ENCODE measurements around the gene ARID5A. TPM values are rescaled to one million over a fixed set of nuclear protein-coding genes. Genes with fewer than 3 reads are reported as not detected.

ARID5A gene
- polyA plus RNA-seq, 3 donors: 27.8 to 38.8 (median 37.7) TPM

DNA sequence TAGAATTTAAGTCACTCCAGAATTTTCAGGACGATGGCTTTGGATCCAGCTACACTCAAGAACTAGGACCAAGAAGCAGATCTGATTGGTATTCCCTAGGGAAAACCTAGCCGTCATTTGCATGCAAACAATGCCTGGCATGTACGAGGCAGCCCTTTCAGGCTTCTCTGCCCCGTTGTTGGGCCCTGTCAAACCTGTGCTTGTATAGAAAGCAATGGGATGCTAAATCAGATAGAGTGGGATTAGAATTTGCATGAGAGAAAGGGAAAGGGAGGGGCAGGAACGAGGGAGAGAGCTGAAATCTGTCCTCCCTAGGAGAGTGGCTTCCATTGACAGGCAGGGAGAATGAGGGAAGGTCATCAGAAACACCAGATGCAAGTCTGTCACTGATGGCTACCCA, 28.6 kb downstream of the ARID5A start:
- no peaks in the 10 kb centered on the region for H3K27me3 ChIP-seq (ENCODE audit: control insufficient read depth in 2 of 2, insufficient read depth in 2 of 2, low read length in 2 of 2)
- Mint-ChIP-seq H3K36me3 (no peaks in the 10 kb centered on the region), H3K27me3 (ENCODE audit: low read depth in 3 of 3) (peaks cover 0 to 2% (median 1%) of the 10 kb centered on the region in 3 donors), H3K4me3 (no peak overlapping the region), H3K4me1 (no peaks in the 10 kb centered on the region), H3K27ac (no peak overlapping the region), H3K9me3 (no peaks in the 10 kb centered on the region)
- no peak overlapping the region for H3K4me2 ChIP-seq (replicated peaks; ENCODE audit: extremely low read depth, low read length, poor library complexity, severe bottlenecking)
- no peaks in the 10 kb centered on the region for H3K36me3 ChIP-seq (replicated peaks in 1 of 2; ENCODE audit: control insufficient read depth in 1 of 2, insufficient read depth in 2 of 2, low read length in 2 of 2)
- intact Hi-C loops (cut with micrococcal nuclease): no loop called here
- H3K9me3 ChIP-seq (replicated peaks in 1 of 2; ENCODE audit: control insufficient read depth in 1 of 2, insufficient read depth in 1 of 2, low read length in 2 of 2): no peaks in the 10 kb centered on the region
- H3K4me3 ChIP-seq (replicated peaks in 1 of 3; ENCODE audit: low read depth in 2 of 3, low read length in 3 of 3): no peak overlapping the region
- H4K20me1 ChIP-seq (ENCODE audit: insufficient read depth, low read length): no peaks in the 10 kb centered on the region
- 94% methylated on average over 5 of the region's 5 CpGs for WGBS (ENCODE audit: insufficient coverage)
- TF ChIP-seq, protein P1, sequence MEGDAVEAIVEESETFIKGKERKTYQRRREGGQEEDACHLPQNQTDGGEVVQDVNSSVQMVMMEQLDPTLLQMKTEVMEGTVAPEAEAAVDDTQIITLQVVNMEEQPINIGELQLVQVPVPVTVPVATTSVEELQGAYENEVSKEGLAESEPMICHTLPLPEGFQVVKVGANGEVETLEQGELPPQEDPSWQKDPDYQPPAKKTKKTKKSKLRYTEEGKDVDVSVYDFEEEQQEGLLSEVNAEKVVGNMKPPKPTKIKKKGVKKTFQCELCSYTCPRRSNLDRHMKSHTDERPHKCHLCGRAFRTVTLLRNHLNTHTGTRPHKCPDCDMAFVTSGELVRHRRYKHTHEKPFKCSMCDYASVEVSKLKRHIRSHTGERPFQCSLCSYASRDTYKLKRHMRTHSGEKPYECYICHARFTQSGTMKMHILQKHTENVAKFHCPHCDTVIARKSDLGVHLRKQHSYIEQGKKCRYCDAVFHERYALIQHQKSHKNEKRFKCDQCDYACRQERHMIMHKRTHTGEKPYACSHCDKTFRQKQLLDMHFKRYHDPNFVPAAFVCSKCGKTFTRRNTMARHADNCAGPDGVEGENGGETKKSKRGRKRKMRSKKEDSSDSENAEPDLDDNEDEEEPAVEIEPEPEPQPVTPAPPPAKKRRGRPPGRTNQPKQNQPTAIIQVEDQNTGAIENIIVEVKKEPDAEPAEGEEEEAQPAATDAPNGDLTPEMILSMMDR (IDR thresholded peaks at IDR 0.05): no peak
- H2AFZ ChIP-seq (ENCODE audit: insufficient read depth, low read depth, low read length, poor library complexity, severe bottlenecking): no peak overlapping the region
- H3K4me1 ChIP-seq (ENCODE audit: control insufficient read depth in 1 of 2, insufficient read depth in 2 of 2, low read length in 2 of 2): no peaks in the 10 kb centered on the region
- H3K79me2 ChIP-seq (ENCODE audit: insufficient read depth, low read length): no peaks in the 10 kb centered on the region
- no peak overlapping the region for H3K9ac ChIP-seq (ENCODE audit: insufficient read depth, low read length, poor library complexity, severe bottlenecking)
- no peak for DNase-seq
- H3K27ac ChIP-seq (ENCODE audit: low read depth in 1 of 2, low read length in 2 of 2): no peak overlapping the region

DNA sequence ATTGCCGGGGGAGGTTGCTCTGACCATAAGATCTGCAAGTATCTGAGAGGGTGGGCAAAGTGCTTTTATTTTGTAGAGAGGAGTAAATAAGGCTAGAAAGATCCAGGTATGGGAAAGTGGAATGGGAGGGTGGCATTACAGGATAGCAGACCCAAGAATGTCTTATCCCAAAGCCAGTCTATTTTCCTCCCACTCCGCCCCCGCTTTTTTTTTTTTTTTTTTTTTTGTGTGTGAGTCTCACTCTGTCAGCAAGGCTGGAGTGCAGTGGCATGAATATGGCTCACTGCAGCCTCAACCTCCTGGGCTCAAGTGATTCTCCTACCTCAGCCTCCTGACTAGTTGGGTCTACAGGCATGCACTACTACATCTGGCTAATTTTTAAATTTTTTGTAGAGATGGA, 31.5 kb downstream of the ARID5A start:
- Histone ChIP-seq H3K79me2 (ENCODE audit: insufficient read depth, low read length) (no peaks in the 10 kb centered on the region), H4K20me1 (ENCODE audit: insufficient read depth, low read length) (no peaks in the 10 kb centered on the region), H3K9ac (ENCODE audit: insufficient read depth, low read length, poor library complexity, severe bottlenecking) (no peak overlapping the region), H3K4me1 (ENCODE audit: control insufficient read depth in 1 of 2, insufficient read depth in 2 of 2, low read length in 2 of 2) (no peaks in the 10 kb centered on the region), H3K9me3 (replicated peaks in 1 of 2; ENCODE audit: control insufficient read depth in 1 of 2, insufficient read depth in 1 of 2, low read length in 2 of 2) (no peaks in the 10 kb centered on the region), H3K27me3 (ENCODE audit: control insufficient read depth in 2 of 2, insufficient read depth in 2 of 2, low read length in 2 of 2) (no peaks in the 10 kb centered on the region), H3K4me2 (replicated peaks; ENCODE audit: extremely low read depth, low read length, poor library complexity, severe bottlenecking) (no peak overlapping the region), H3K4me3 (replicated peaks in 1 of 3; ENCODE audit: low read depth in 2 of 3, low read length in 3 of 3) (no peak overlapping the region), H2AFZ (ENCODE audit: insufficient read depth, low read depth, low read length, poor library complexity, severe bottlenecking) (no peak overlapping the region), H3K27ac (ENCODE audit: low read depth in 1 of 2, low read length in 2 of 2) (no peak overlapping the region), H3K36me3 (replicated peaks in 1 of 2; ENCODE audit: control insufficient read depth in 1 of 2, insufficient read depth in 2 of 2, low read length in 2 of 2) (no peaks in the 10 kb centered on the region)
- DNase-seq: no peak
- TF ChIP-seq, protein P1 (IDR thresholded peaks at IDR 0.05): no peak
- Mint-ChIP-seq H3K27me3 (ENCODE audit: low read depth in 3 of 3) (peaks cover 0 to 4% (median 2%) of the 10 kb centered on the region in 3 donors), H3K9me3 (no peaks in the 10 kb centered on the region), H3K36me3 (no peaks in the 10 kb centered on the region), H3K4me1 (no peaks in the 10 kb centered on the region), H3K4me3 (no peak overlapping the region), H3K27ac (no peak overlapping the region)
- intact Hi-C loops (cut with micrococcal nuclease): no loop called here
- WGBS (ENCODE audit: insufficient coverage): no CpG with 5 or more reads among the region's 3 CpGs
